ENCODE results near the gene LTBP2.

DNA sequence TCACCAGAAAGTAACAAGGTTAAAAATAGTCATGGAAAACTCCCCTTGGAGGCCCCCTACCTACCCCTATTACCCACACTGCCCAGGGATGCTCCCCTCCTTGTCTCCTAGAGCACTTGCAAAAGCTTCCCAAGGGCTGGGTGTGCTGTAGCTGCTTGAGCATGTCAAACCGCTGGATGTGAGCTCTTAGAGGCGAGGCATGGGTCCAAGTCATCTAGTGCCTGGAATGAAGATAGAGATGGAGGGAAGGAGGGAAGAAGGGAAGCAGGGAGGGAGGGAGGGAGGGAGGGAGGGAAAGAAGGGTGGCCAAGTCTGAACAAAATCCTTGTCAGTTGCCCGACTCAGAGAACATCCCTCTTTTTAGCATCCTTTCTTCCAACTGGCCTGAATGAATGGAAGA is 43.1 kb downstream of the LTBP2 start:
- TF ChIP-seq, protein P1, sequence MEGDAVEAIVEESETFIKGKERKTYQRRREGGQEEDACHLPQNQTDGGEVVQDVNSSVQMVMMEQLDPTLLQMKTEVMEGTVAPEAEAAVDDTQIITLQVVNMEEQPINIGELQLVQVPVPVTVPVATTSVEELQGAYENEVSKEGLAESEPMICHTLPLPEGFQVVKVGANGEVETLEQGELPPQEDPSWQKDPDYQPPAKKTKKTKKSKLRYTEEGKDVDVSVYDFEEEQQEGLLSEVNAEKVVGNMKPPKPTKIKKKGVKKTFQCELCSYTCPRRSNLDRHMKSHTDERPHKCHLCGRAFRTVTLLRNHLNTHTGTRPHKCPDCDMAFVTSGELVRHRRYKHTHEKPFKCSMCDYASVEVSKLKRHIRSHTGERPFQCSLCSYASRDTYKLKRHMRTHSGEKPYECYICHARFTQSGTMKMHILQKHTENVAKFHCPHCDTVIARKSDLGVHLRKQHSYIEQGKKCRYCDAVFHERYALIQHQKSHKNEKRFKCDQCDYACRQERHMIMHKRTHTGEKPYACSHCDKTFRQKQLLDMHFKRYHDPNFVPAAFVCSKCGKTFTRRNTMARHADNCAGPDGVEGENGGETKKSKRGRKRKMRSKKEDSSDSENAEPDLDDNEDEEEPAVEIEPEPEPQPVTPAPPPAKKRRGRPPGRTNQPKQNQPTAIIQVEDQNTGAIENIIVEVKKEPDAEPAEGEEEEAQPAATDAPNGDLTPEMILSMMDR (IDR thresholded peaks at IDR 0.05 in 2 of 3, conservative IDR thresholded peaks at IDR 0.05 in 1 of 3; ENCODE audit: borderline replicate concordance in 1 of 3, insufficient read depth in 1 of 3, low read depth in 2 of 3, low read length in 2 of 3): no peak
- TF ChIP-seq POLR2A (IDR thresholded peaks at IDR 0.05; ENCODE audit: borderline replicate concordance, extremely low read depth, insufficient read depth, insufficient read length) (no peak), CEBPB (IDR thresholded peaks at IDR 0.05; ENCODE audit: low read depth) (no peak), JUND (IDR thresholded peaks at IDR 0.05) (no peak), FOSL1 (IDR thresholded peaks at IDR 0.05; ENCODE audit: low read depth) (no peak)
- TF ChIP-seq, protein P2, sequence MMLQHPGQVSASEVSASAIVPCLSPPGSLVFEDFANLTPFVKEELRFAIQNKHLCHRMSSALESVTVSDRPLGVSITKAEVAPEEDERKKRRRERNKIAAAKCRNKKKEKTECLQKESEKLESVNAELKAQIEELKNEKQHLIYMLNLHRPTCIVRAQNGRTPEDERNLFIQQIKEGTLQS (IDR thresholded peaks at IDR 0.05): no peak
- TF ChIP-seq, protein P3, sequence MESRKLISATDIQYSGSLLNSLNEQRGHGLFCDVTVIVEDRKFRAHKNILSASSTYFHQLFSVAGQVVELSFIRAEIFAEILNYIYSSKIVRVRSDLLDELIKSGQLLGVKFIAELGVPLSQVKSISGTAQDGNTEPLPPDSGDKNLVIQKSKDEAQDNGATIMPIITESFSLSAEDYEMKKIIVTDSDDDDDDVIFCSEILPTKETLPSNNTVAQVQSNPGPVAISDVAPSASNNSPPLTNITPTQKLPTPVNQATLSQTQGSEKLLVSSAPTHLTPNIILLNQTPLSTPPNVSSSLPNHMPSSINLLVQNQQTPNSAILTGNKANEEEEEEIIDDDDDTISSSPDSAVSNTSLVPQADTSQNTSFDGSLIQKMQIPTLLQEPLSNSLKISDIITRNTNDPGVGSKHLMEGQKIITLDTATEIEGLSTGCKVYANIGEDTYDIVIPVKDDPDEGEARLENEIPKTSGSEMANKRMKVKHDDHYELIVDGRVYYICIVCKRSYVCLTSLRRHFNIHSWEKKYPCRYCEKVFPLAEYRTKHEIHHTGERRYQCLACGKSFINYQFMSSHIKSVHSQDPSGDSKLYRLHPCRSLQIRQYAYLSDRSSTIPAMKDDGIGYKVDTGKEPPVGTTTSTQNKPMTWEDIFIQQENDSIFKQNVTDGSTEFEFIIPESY (IDR thresholded peaks at IDR 0.05; ENCODE audit: extremely low read depth, insufficient replicate concordance, low read length): no peak
